Transverse colon (tissue), 4 donors: Measurements from ENCODE around the gene TREH. TPM values are rescaled to one million over a fixed set of nuclear protein-coding genes. Genes with fewer than 3 reads are reported as not detected.
"Not testable (repeated sequence)": the region's sequence is repeated elsewhere in the genome, so short reads cannot be mapped to it uniquely, and the experiment has no call there.

Experiments
- DNase-seq: peaks from one replicate; pipeline ENCODE4 v3.0.0-alpha.2; 2019
- H3K27ac ChIP-seq, 4 donors: fragments of 200-600 bp; sonication (generic); 2 replicates each; pipeline ENCODE4 v1.5.1; 2016 to 2018; ENCODE audit warnings: inconsistent platforms in 4 of 4
- H3K27me3 ChIP-seq: fragments of 200-600 bp; sonication (generic); 2 replicates; pipeline ENCODE4 v1.5.1; 2017; ENCODE audit warnings: inconsistent platforms
- H3K36me3 ChIP-seq, 4 donors: fragments of 200-600 bp; sonication (generic); 2 replicates each; pipeline ENCODE4 v1.5.1; 2017 to 2019; ENCODE audit warnings: inconsistent platforms in 4 of 4
- H3K4me1 ChIP-seq, 4 donors: fragments of 200-600 bp; sonication (generic); 2 replicates each; pipeline ENCODE4 v1.5.1; 2017 to 2020; ENCODE audit warnings: inconsistent platforms in 4 of 4
- H3K4me3 ChIP-seq, 4 donors: fragments of 200-600 bp; sonication (generic); 1 replicate in 1 of 4; 2 replicates in 3 of 4; pipeline versions ENCODE4 v1.5.1 to v1.6.1; 2017 to 2019; ENCODE audit warnings: inconsistent platforms in 4 of 4
- H3K9me3 ChIP-seq, 2 donors: fragments of 200-600 bp; sonication (generic); 2 replicates each; pipeline ENCODE4 v1.5.1; 2017 to 2019; ENCODE audit warnings: inconsistent platforms in 2 of 2
- CTCF ChIP-seq, 5 experiments: fragments of 200-600 bp in 3 of 5; fragments of 450-650 bp in 2 of 5; sonication (generic) in 3 of 5; IDR thresholded peaks; 1 replicate in 2 of 5; 2 replicates in 3 of 5; pipeline ENCODE4 v1.5.1; 2016 to 2017; ENCODE audit warnings: antibody characterized with exemption in 5 of 5, inconsistent platforms in 3 of 5, mild to moderate bottlenecking in 2 of 5, moderate library complexity in 1 of 5
- EP300 ChIP-seq: sonication (generic); formaldehyde crosslinking; IDR thresholded peaks from one replicate; pipeline ENCODE4 v1.6.1; 2017; ENCODE audit warnings: antibody characterized with exemption, low read depth
- POLR2A ChIP-seq: fragments of 450-650 bp; IDR thresholded peaks from one replicate; pipeline ENCODE4 v1.6.1; 2016; ENCODE audit warnings: antibody characterized with exemption, mild to moderate bottlenecking, moderate library complexity
- POLR2AphosphoS5 ChIP-seq, 3 donors: sonication (generic); formaldehyde crosslinking; IDR thresholded peaks; one replicate each; pipeline ENCODE4 v1.6.1; 2016; ENCODE audit warnings: antibody characterized with exemption in 3 of 3
- WGBS, 2 donors: methylation state at CpG; one replicate each; pipeline ENCODE4 v1.1.5; 2018; ENCODE audit warnings: low coverage in 1 of 2; 5-methylcytosine and 5-hydroxymethylcytosine counted together
- in situ Hi-C, 4 donors: fragments of 200-750 bp; cut with MboI; loops; one replicate each; pipeline versions ENCODE4 v1.15.0 to v1.15.1; 2017; ENCODE audit warnings: low sequenced_read_pairs in 3 of 4, low pct_ligation_motif_present in 1 of 4, low pct_unique_long_range_greater_than_20kb in 1 of 4
- intact Hi-C: fragments of 100-400 bp; cut with DNase I; formaldehyde crosslinking; loops from one replicate; pipeline ENCODE4 v1.15.1; 2023; ENCODE audit warnings: low total_unique reads
- total RNA-seq, 4 donors: library from RNA; depleted of rRNA; stranded (reverse); fragments of >200 nt; gene quantifications; one replicate each; pipeline ENCODE4 v1.1.0, GENCODE V29; 2016

Gene TREH
- total RNA-seq, 4 donors from 2014 or later, result 4.9 to 5.6 TPM; not detected in 2

GRCh38 chr11:118615282-118615975, 64.0 kb downstream of the TREH start:
- Histone ChIP-seq H3K36me3 (no peaks in the 10 kb centered on the region), H3K27me3 (peaks cover 5% of the 10 kb centered on the region), H3K4me1 (peaks cover 7 to 44% (median 23%) of the 10 kb centered on the region in 4 donors), H3K4me3 (no peak overlapping the region), H3K9me3 (no peaks in the 10 kb centered on the region), H3K27ac (peak overlapping the region in 1 of 4 donors; percentile 0)
- TF ChIP-seq POLR2A, result no peak
- no peak for TF ChIP-seq CTCF (IDR thresholded peaks at IDR 0.05)
- TF ChIP-seq EP300, result no peak
- TF ChIP-seq POLR2AphosphoS5 (IDR thresholded peaks at IDR 0.05), result no peak
- 82 to 86% methylated on average over 3 to 6 of the region's 6 CpGs for WGBS, 2 donors
- intact Hi-C loops, result no loop called here
- in situ Hi-C loops, result no loop called here
- no peak for DNase-seq

GRCh38 chr11:118614511-118614910, 64.9 kb downstream of the TREH start:
- intact Hi-C loops, result no loop called here
- no peak overlapping the region for H3K27ac ChIP-seq
- no peak overlapping the region for H3K4me3 ChIP-seq
- WGBS, 2 donors, result 81% methylated on average over 7 of the region's 7 CpGs; no CpG with 5 or more reads in 1 of the 2 donors
- peaks cover 5 to 44% (median 26%) of the 10 kb centered on the region in 4 donors for H3K4me1 ChIP-seq
- DNase-seq, result no peak
- in situ Hi-C loops, result no loop called here
- TF ChIP-seq CTCF (IDR thresholded peaks at IDR 0.05) (no peak), EP300 (no peak), POLR2A (no peak), POLR2AphosphoS5 (IDR thresholded peaks at IDR 0.05) (no peak)
- peaks cover 14% of the 10 kb centered on the region for H3K27me3 ChIP-seq
- no peaks in the 10 kb centered on the region for H3K9me3 ChIP-seq
- H3K36me3 ChIP-seq, result no peaks in the 10 kb centered on the region

GRCh38 chr11:118612378-118612777, 67.1 kb downstream of the TREH start:
- Histone ChIP-seq H3K36me3 (no peaks in the 10 kb centered on the region), H3K27ac (peak overlapping the region; percentile 28 to 87 (median 50)), H3K4me3 (no peak overlapping the region), H3K4me1 (peaks cover 5 to 44% (median 33%) of the 10 kb centered on the region in 4 donors), H3K27me3 (peaks cover 30% of the 10 kb centered on the region), H3K9me3 (no peaks in the 10 kb centered on the region)
- TF ChIP-seq POLR2A (no peak), POLR2AphosphoS5 (IDR thresholded peaks at IDR 0.05) (no peak), EP300 (no peak), CTCF (IDR thresholded peaks at IDR 0.05) (no peak)
- intact Hi-C loops, result no loop called here
- in situ Hi-C loops, result no loop called here
- WGBS, 2 donors, result 59% methylated on average over 7 of the region's 7 CpGs; no CpG with 5 or more reads in 1 of the 2 donors
- no peak for DNase-seq

GRCh38 chr11:118611433-118611795, 68.0 kb downstream of the TREH start:
- intact Hi-C loops, DNase-seq, in situ Hi-C loops, H3K9me3 ChIP-seq, H3K36me3 ChIP-seq: not testable (repeated sequence)
- peaks cover 30% of the 10 kb centered on the region for H3K27me3 ChIP-seq
- peak overlapping the region in 1 of 4 donors; percentile 55 for H3K4me3 ChIP-seq
- WGBS, 2 donors, result 57 to 60% methylated on average over 8 to 19 of the region's 19 CpGs
- H3K4me1 ChIP-seq, result peaks cover 5 to 43% (median 32%) of the 10 kb centered on the region in 4 donors
- H3K27ac ChIP-seq, result peak overlapping the region; percentile 24 to 95 (median 86)
